HEK293 (cell line): ENCODE measurements around the gene CAMSAP3.

Experiments
- CTCF ChIA-PET: fragments of 350-600 bp; formaldehyde crosslinking; extraction: SDS; loops from one replicate; lab custom pipeline; 2021; ENCODE audit warnings: antibody characterized with exemption; lab: Yijun Ruan, JAX
- POLR2A ChIA-PET: fragments of 300-600 bp; formaldehyde crosslinking; extraction: SDS; loops from one replicate; lab custom pipeline; 2020; ENCODE audit warnings: antibody characterized with exemption, inconsistent platforms; lab: Yijun Ruan, JAX
- H3K27ac ChIP-seq: fragments of 200-500 bp; sonication (Bioruptor generic); 2 replicates; pipeline ENCODE4 v1.5.1; 2014; ENCODE audit warnings: low read depth, low read length, control low read depth, inconsistent platforms; ENCODE audit errors: extremely low read depth
- H3K36me3 ChIP-seq, 2 experiments: fragments of 200-500 bp in 1 of 2; sonication (Bioruptor generic) in 1 of 2; 1 replicate in 1 of 2; 2 replicates in 1 of 2; pipeline ENCODE4 v1.5.1; 2014 to 2017; ENCODE audit warnings: inconsistent platforms in 2 of 2, low read length in 2 of 2; ENCODE audit not compliant: control insufficient read depth in 2 of 2, insufficient read depth in 1 of 2
- H3K4me1 ChIP-seq: fragments of 200-500 bp; sonication (Bioruptor generic); 2 replicates; pipeline ENCODE4 v1.5.1; 2014; ENCODE audit warnings: mild to moderate bottlenecking, low read length, inconsistent platforms; ENCODE audit not compliant: control insufficient read depth, insufficient read depth
- H3K4me3 ChIP-seq: 2 replicates; pipeline ENCODE4 v1.5.1; 2011; ENCODE audit warnings: low read depth, mild to moderate bottlenecking, control low read depth, low read length, moderate library complexity
- H3K9me3 ChIP-seq: fragments of 200-500 bp; sonication (Bioruptor generic); 2 replicates; pipeline ENCODE4 v1.5.1; 2014; ENCODE audit warnings: low read depth, low read length, inconsistent platforms; ENCODE audit not compliant: control insufficient read depth, insufficient read depth
- GLIS2 ChIP-seq: fragments of 450-650 bp; formaldehyde crosslinking; IDR thresholded peaks from 2 replicates; pipeline ENCODE4 v1.5.1; 2016; ENCODE audit warnings: missing biosample characterization, missing genetic modification characterization
- IKZF3 ChIP-seq: fragments of 450-650 bp; IDR thresholded peaks from 2 replicates; pipeline ENCODE4 v1.5.0; 2018; ENCODE audit warnings: missing biosample characterization, mild to moderate bottlenecking, missing genetic modification characterization, moderate library complexity
- KLF10 ChIP-seq: fragments of 450-650 bp; IDR thresholded peaks from 2 replicates; pipeline ENCODE4 v1.5.1; 2018; ENCODE audit warnings: missing biosample characterization, mild to moderate bottlenecking, missing genetic modification characterization
- REST ChIP-seq: fragments of 450-650 bp; formaldehyde crosslinking; IDR thresholded peaks from 2 replicates; pipeline ENCODE4 v1.5.1; 2016; ENCODE audit warnings: missing biosample characterization, missing genetic modification characterization
- SCRT1 ChIP-seq: fragments of 450-650 bp; formaldehyde crosslinking; IDR thresholded peaks from 2 replicates; pipeline ENCODE4 v1.5.1; 2016; ENCODE audit warnings: missing biosample characterization, missing genetic modification characterization, borderline replicate concordance
- ZFP41 ChIP-seq: fragments of 450-650 bp; formaldehyde crosslinking; IDR thresholded peaks from 2 replicates; pipeline ENCODE4 v1.5.1; 2016; ENCODE audit warnings: missing biosample characterization, missing genetic modification characterization, borderline replicate concordance
- ZNF114 ChIP-seq: fragments of 450-650 bp; formaldehyde crosslinking; IDR thresholded peaks from 2 replicates; pipeline ENCODE4 v1.5.0; 2017; ENCODE audit warnings: missing biosample characterization, missing genetic modification characterization
- ZNF121 ChIP-seq: fragments of 450-650 bp; formaldehyde crosslinking; IDR thresholded peaks from 2 replicates; pipeline ENCODE4 v1.5.1; 2016; ENCODE audit warnings: missing biosample characterization, missing genetic modification characterization
- ZNF148 ChIP-seq: fragments of 450-650 bp; formaldehyde crosslinking; IDR thresholded peaks from 2 replicates; pipeline ENCODE4 v1.5.0; 2017; ENCODE audit warnings: missing biosample characterization, missing genetic modification characterization, borderline replicate concordance
- ZNF211 ChIP-seq: fragments of 450-650 bp; formaldehyde crosslinking; IDR thresholded peaks from 2 replicates; pipeline ENCODE4 v1.5.1; 2016; ENCODE audit warnings: low read depth, missing biosample characterization, missing genetic modification characterization
- ZNF239 ChIP-seq: fragments of 450-650 bp; formaldehyde crosslinking; IDR thresholded peaks from 2 replicates; pipeline ENCODE4 v1.5.1; 2016; ENCODE audit warnings: missing biosample characterization, missing genetic modification characterization
- ZNF335 ChIP-seq: fragments of 450-650 bp; formaldehyde crosslinking; conservative IDR thresholded peaks from 2 replicates; pipeline ENCODE4 v1.5.1; 2016; ENCODE audit warnings: missing biosample characterization, missing genetic modification characterization
- ZNF341 ChIP-seq: fragments of 450-650 bp; formaldehyde crosslinking; IDR thresholded peaks from 2 replicates; pipeline ENCODE4; 2016; ENCODE audit warnings: low read depth, missing biosample characterization, missing genetic modification characterization
- ZNF513 ChIP-seq: fragments of 450-650 bp; IDR thresholded peaks from 2 replicates; pipeline ENCODE4 v1.5.1; 2018; ENCODE audit warnings: missing biosample characterization, missing genetic modification characterization
- ZNF544 ChIP-seq: fragments of 450-650 bp; formaldehyde crosslinking; IDR thresholded peaks from 2 replicates; pipeline ENCODE4 v1.5.0; 2017; ENCODE audit warnings: missing biosample characterization, missing genetic modification characterization
- ZNF548 ChIP-seq: fragments of 450-650 bp; formaldehyde crosslinking; IDR thresholded peaks from 2 replicates; pipeline ENCODE4 v1.5.1; 2016; ENCODE audit warnings: missing biosample characterization, missing genetic modification characterization
- ZNF571 ChIP-seq: fragments of 450-650 bp; formaldehyde crosslinking; IDR thresholded peaks from 2 replicates; pipeline ENCODE4 v1.5.0; 2017; ENCODE audit warnings: missing biosample characterization, missing genetic modification characterization
- ZNF624 ChIP-seq: fragments of 450-650 bp; formaldehyde crosslinking; IDR thresholded peaks from 2 replicates; pipeline ENCODE4 v1.5.1; 2017; ENCODE audit warnings: missing biosample characterization, missing genetic modification characterization
- ZNF707 ChIP-seq: fragments of 450-650 bp; formaldehyde crosslinking; IDR thresholded peaks from 2 replicates; pipeline ENCODE4 v1.5.1; 2016; ENCODE audit warnings: missing biosample characterization, missing genetic modification characterization
- ZSCAN5A ChIP-seq: fragments of 450-650 bp; formaldehyde crosslinking; IDR thresholded peaks from 2 replicates; pipeline ENCODE4 v1.5.1; 2016; ENCODE audit warnings: missing biosample characterization, missing genetic modification characterization

CAMSAP3 gene

GRCh38 chr19:7632340-7633203, 36.9 kb downstream of the CAMSAP3 start (continued):
- TF ChIP-seq ZSCAN5A (no peak), ZNF239 (tag by site-specific recombination) (no peak), ZNF513 (tag by site-specific recombination) (no peak)
- TF ChIP-seq, all 188 proteins: peak for 0

GRCh38 chr19:7633698-7634097, 38.0 kb downstream of the CAMSAP3 start, which contains the start of gene PCP2:
Gene PCP2 (minus strand): TSS chr19:7633719. CDS start chr19:7633457, 262 bp downstream.
- Histone ChIP-seq H3K4me1 (peaks cover 4% of the 10 kb centered on the region; the same call in 1 of the 2 replicates), H3K27ac (no peak within 1 kb of the TSS), H3K9me3 (no peaks in the 10 kb centered on the region), H3K4me3 (no peak within 1 kb of the TSS), H3K36me3 (peaks cover 0 to 9% of the 10 kb centered on the region in 2 experiments; a peak in 1 of 3 replicates)
- CTCF ChIA-PET: interaction anchor here (0.6 to 0.7 kb wide), 2 partner anchors 9 to 166 kb away, joined by 3 read pairs; no protein-coding TSS in a partner anchor
- TF ChIP-seq ZSCAN5A (no peak), ZNF571 (tag by site-specific recombination) (no peak), ZNF335 (no peak), ZNF707 (tag by site-specific recombination) (no peak), ZNF341 (no peak), ZFP41 (tag by site-specific recombination) (no peak), ZNF148 (tag by site-specific recombination) (no peak), ZNF211 (tag by site-specific recombination) (no peak), KLF10 (no peak), ZNF121 (tag by site-specific recombination) (no peak), SCRT1 (tag by site-specific recombination) (no peak), GLIS2 (tag by site-specific recombination) (no peak), ZNF544 (no peak), ZNF624 (tag by site-specific recombination) (no peak), ZNF548 (tag by site-specific recombination) (no peak), ZNF114 (tag by site-specific recombination) (no peak), REST (no peak), IKZF3 (no peak)
- POLR2A ChIA-PET: interaction anchor here (0.7 to 1.1 kb wide), 3 partner anchors 9 to 65 kb away, joined by 3 to 4 read pairs (median 3); no protein-coding TSS in a partner anchor
